DND-41 (cell line): Measurements from ENCODE around the gene PMEL.

ENCODE experiments used
- ATAC-seq: fragments of 200-7000 bp; cut with Tn5 transposase; 3 replicates; pipeline ENCODE4 v1.9.1; 2021; ENCODE audit warnings: low read depth; ENCODE audit not compliant: insufficient read depth
- DNase-seq: peaks from one replicate; pipeline ENCODE4 v3.0.0-alpha.2; 2020
- H2AFZ ChIP-seq: 2 replicates; pipeline ENCODE4 v1.6.0; 2012; ENCODE audit warnings: low read depth, low read length
- H3K27ac ChIP-seq: 2 replicates; pipeline ENCODE4 v1.5.1; 2012; ENCODE audit warnings: low read length, inconsistent platforms
- H3K27me3 ChIP-seq: fragments of 200-600 bp; sonication (generic); 2 replicates; pipeline ENCODE4 v1.6.0; 2012; ENCODE audit warnings: low read length, mild to moderate bottlenecking, inconsistent platforms; ENCODE audit not compliant: insufficient read depth, poor library complexity
- H3K36me3 ChIP-seq: 2 replicates; pipeline ENCODE4 v1.5.1; 2012; ENCODE audit warnings: low read length, inconsistent platforms; ENCODE audit not compliant: insufficient read depth
- H3K4me1 ChIP-seq: 2 replicates; pipeline ENCODE4 v1.5.1; 2012; ENCODE audit warnings: mild to moderate bottlenecking, low read length; ENCODE audit not compliant: insufficient read depth
- H3K4me2 ChIP-seq: 2 replicates; pipeline ENCODE4 v1.6.0; 2012; ENCODE audit warnings: mild to moderate bottlenecking, moderate library complexity, low read length, inconsistent platforms; ENCODE audit not compliant: insufficient read depth
- H3K4me3 ChIP-seq, 2 experiments: fragments of 200-600 bp in 1 of 2; shearing (Covaris generic) in 1 of 2; 2 replicates each; pipeline ENCODE4 v1.5.1; 2012 to 2016; ENCODE audit warnings: inconsistent platforms in 2 of 2, low read length in 2 of 2, mild to moderate bottlenecking in 2 of 2, low read depth in 1 of 2, moderate library complexity in 1 of 2
- H3K79me2 ChIP-seq: 2 replicates; pipeline ENCODE4 v1.6.0; 2012; ENCODE audit warnings: low read length, inconsistent platforms; ENCODE audit not compliant: insufficient read depth
- H3K9ac ChIP-seq: 2 replicates; pipeline ENCODE4 v1.6.0; 2012; ENCODE audit warnings: low read depth, mild to moderate bottlenecking, inconsistent platforms, low read length, moderate library complexity
- H3K9me3 ChIP-seq: 2 replicates; pipeline ENCODE4 v1.5.1; 2012; ENCODE audit warnings: low read length, moderate library complexity, mild to moderate bottlenecking, inconsistent platforms; ENCODE audit not compliant: insufficient read depth, severe bottlenecking
- H4K20me1 ChIP-seq: 2 replicates; pipeline ENCODE4 v1.6.0; 2012; ENCODE audit warnings: low read length; ENCODE audit not compliant: insufficient read depth
- CTCF ChIP-seq: IDR thresholded peaks from 2 replicates; pipeline ENCODE4 v1.5.1; 2012; ENCODE audit warnings: borderline replicate concordance, low read length, moderate library complexity, mild to moderate bottlenecking; ENCODE audit not compliant: poor library complexity, severe bottlenecking; ENCODE audit errors: extremely low read depth
- EZH2 ChIP-seq: IDR thresholded peaks from 3 replicates; pipeline ENCODE4 v1.6.1; 2012; ENCODE audit warnings: borderline replicate concordance, low read depth, mild to moderate bottlenecking, moderate library complexity, low read length, inconsistent platforms; ENCODE audit not compliant: severe bottlenecking

The PMEL gene

GRCh38 chr12:55997535-55997859 lies 31.7 kb upstream of the PMEL start:
- H3K27me3 ChIP-seq = no peaks in the 10 kb centered on the region
- no peak overlapping the region for H3K27ac ChIP-seq
- H2AFZ ChIP-seq = no peak overlapping the region
- no peak for DNase-seq
- H4K20me1 ChIP-seq = no peaks in the 10 kb centered on the region
- no peak for TF ChIP-seq EZH2
- no peak for TF ChIP-seq CTCF
- no peaks in the 10 kb centered on the region for H3K79me2 ChIP-seq
- H3K9me3 ChIP-seq = no peaks in the 10 kb centered on the region
- H3K4me2 ChIP-seq = no peak overlapping the region
- H3K36me3 ChIP-seq = peaks cover 16% of the 10 kb centered on the region
- no peak for ATAC-seq
- H3K4me1 ChIP-seq = no peaks in the 10 kb centered on the region
- no peak overlapping the region for H3K9ac ChIP-seq
- H3K4me3 ChIP-seq = no peak overlapping the region

- H4K20me1 ChIP-seq = no peaks in the 10 kb centered on the region
- H3K4me1 ChIP-seq = no peaks in the 10 kb centered on the region
- H3K27ac ChIP-seq = no peak within 1 kb of the TSS
- H3K4me3 ChIP-seq = no peak within 1 kb of the TSS
- no peak for TF ChIP-seq EZH2
- TF ChIP-seq CTCF = no peak
- no peak within 1 kb of the TSS for H3K9ac ChIP-seq
- H3K4me2 ChIP-seq = no peak within 1 kb of the TSS
- H3K27me3 ChIP-seq = no peaks in the 10 kb centered on the region
- H3K36me3 ChIP-seq = peaks cover 22% of the 10 kb centered on the region
- H3K79me2 ChIP-seq = no peaks in the 10 kb centered on the region
- no peak within 1 kb of the TSS for H2AFZ ChIP-seq
- H3K9me3 ChIP-seq = no peaks in the 10 kb centered on the region
- no peak for DNase-seq
- ATAC-seq = no peak
These were observed 31.1 kb upstream of the PMEL start, which contains the start of gene SUOX for GRCh38 chr12:55996715-55997534. TSS of gene SUOX (plus strand) at chr12:55997276. CDS start at chr12:56002222, 4,946 bp downstream.

- no peaks in the 10 kb centered on the region for H3K79me2 ChIP-seq
- no peak overlapping the region for H3K4me2 ChIP-seq
- no peaks in the 10 kb centered on the region for H3K4me1 ChIP-seq
- TF ChIP-seq CTCF (peak; percentile 97), EZH2 (no peak)
- no peak overlapping the region for H3K4me3 ChIP-seq
- no peaks in the 10 kb centered on the region for H3K9me3 ChIP-seq
- peaks cover 27% of the 10 kb centered on the region for H3K36me3 ChIP-seq
- DNase-seq (peak; percentile 70), ATAC-seq (peak; percentile 76)
- H2AFZ ChIP-seq = no peak overlapping the region
- no peak overlapping the region for H3K9ac ChIP-seq
- no peaks in the 10 kb centered on the region for H3K27me3 ChIP-seq
- no peak overlapping the region for H3K27ac ChIP-seq
- no peaks in the 10 kb centered on the region for H4K20me1 ChIP-seq
These were observed 30.4 kb upstream of the PMEL start for GRCh38 chr12:55996201-55996714.
